Stimulated activated CD4-positive, alpha-beta T cell treated with anti-CD3 and anti-CD28 coated beads, Interleukin-12 subunit alpha, Interleukin-12 subunit beta, amount 100 ng/mL, for 4 hours (primary cell): ENCODE data around the gene IFITM1.
"Not testable (repeated sequence)": the region's sequence is repeated elsewhere in the genome, so short reads cannot be mapped to it uniquely, and the experiment has no call there.

Experiments
- DNase-seq: peaks from one replicate; pipeline ENCODE4 v3.0.0-alpha.2; 2020

The IFITM1 gene

GRCh38 chr11:282630-283360 is 31.0 kb upstream of the IFITM1 start:
- no peak for DNase-seq

- no peak for DNase-seq
Observed at GRCh38 chr11:283405-284104, 30.3 kb upstream of the IFITM1 start.

- DNase-seq, result no peak
Observed at GRCh38 chr11:284105-285020, 29.5 kb upstream of the IFITM1 start.

GRCh38 chr11:285021-285893 is 28.6 kb upstream of the IFITM1 start:
- no peak for DNase-seq

GRCh38 chr11:285894-286220 is 28.0 kb upstream of the IFITM1 start:
- DNase-seq, result no peak

GRCh38 chr11:286977-287820 is 26.6 kb upstream of the IFITM1 start:
- DNase-seq, result not testable (repeated sequence)

- no peak for DNase-seq
Observed at GRCh38 chr11:287821-288477, 25.9 kb upstream of the IFITM1 start.

GRCh38 chr11:288478-289397 is 25.1 kb upstream of the IFITM1 start, which contains the start of gene PGGHG:
PGGHG (plus strand) TSS chr11:289126; CDS start chr11:289817, 691 bp downstream.
- DNase-seq, result peak; percentile 53

- DNase-seq, result no peak
Observed at GRCh38 chr11:289398-289711, 24.5 kb upstream of the IFITM1 start.

- no peak for DNase-seq
Observed at GRCh38 chr11:289712-290620, 23.9 kb upstream of the IFITM1 start.

GRCh38 chr11:290621-291231 is 23.1 kb upstream of the IFITM1 start:
- no peak for DNase-seq

GRCh38 chr11:291281-292210 is 22.3 kb upstream of the IFITM1 start:
- no peak for DNase-seq

GRCh38 chr11:292211-293121 is 21.4 kb upstream of the IFITM1 start:
- DNase-seq, result no peak

- no peak for DNase-seq
Observed at GRCh38 chr11:293271-293851, 20.5 kb upstream of the IFITM1 start.

GRCh38 chr11:293852-294661 is 19.8 kb upstream of the IFITM1 start:
- DNase-seq, result no peak
